ENCODE data around the gene SAMHD1. TPM values are rescaled to one million over a fixed set of nuclear protein-coding genes. Genes with fewer than 3 reads are reported as not detected.

Gene SAMHD1
- total and polyA plus RNA-seq, 9 of the 15 experiments (the other 6 are each of a cell fraction or from before 2014, with no cell fraction given): 6.8 to 20.4 (median 14.8) TPM

- TF ChIP-seq ATF6 (CRISPR knock-in tag; IDR thresholded peaks at IDR 0.05) (no peak), NELFE (IDR thresholded peaks at IDR 0.05; ENCODE audit: insufficient read depth, insufficient read length) (no peak), ETV5 (CRISPR knock-in tag; IDR thresholded peaks at IDR 0.05; ENCODE audit: low read depth) (no peak), NCOA4 (IDR thresholded peaks at IDR 0.05; ENCODE audit: partially characterized antibody) (no peak), BACH1 (tag; IDR thresholded peaks at IDR 0.05) (no peak), SAP30 (IDR thresholded peaks at IDR 0.05; ENCODE audit: borderline replicate concordance, insufficient read depth, low read depth, low read length, poor library complexity, severe bottlenecking) (no peak)
- TF ChIP-seq, protein P1, sequence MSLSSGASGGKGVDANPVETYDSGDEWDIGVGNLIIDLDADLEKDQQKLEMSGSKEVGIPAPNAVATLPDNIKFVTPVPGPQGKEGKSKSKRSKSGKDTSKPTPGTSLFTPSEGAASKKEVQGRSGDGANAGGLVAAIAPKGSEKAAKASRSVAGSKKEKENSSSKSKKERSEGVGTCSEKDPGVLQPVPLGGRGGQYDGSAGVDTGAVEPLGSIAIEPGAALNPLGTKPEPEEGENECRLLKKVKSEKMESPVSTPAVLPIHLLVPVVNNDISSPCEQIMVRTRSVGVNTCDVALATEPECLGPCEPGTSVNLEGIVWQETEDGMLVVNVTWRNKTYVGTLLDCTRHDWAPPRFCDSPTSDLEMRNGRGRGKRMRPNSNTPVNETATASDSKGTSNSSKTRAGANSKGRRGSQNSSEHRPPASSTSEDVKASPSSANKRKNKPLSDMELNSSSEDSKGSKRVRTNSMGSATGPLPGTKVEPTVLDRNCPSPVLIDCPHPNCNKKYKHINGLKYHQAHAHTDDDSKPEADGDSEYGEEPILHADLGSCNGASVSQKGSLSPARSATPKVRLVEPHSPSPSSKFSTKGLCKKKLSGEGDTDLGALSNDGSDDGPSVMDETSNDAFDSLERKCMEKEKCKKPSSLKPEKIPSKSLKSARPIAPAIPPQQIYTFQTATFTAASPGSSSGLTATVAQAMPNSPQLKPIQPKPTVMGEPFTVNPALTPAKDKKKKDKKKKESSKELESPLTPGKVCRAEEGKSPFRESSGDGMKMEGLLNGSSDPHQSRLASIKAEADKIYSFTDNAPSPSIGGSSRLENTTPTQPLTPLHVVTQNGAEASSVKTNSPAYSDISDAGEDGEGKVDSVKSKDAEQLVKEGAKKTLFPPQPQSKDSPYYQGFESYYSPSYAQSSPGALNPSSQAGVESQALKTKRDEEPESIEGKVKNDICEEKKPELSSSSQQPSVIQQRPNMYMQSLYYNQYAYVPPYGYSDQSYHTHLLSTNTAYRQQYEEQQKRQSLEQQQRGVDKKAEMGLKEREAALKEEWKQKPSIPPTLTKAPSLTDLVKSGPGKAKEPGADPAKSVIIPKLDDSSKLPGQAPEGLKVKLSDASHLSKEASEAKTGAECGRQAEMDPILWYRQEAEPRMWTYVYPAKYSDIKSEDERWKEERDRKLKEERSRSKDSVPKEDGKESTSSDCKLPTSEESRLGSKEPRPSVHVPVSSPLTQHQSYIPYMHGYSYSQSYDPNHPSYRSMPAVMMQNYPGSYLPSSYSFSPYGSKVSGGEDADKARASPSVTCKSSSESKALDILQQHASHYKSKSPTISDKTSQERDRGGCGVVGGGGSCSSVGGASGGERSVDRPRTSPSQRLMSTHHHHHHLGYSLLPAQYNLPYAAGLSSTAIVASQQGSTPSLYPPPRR (CRISPR knock-in tag; IDR thresholded peaks at IDR 0.05; ENCODE audit: borderline replicate concordance): no peak
Observed at GRCh38 chr20:36975099-36975818, 23.8 kb upstream of the SAMHD1 start (continued).

Data from K562 (cell line).